Colon (tissue), 2 donors: ENCODE measurements around the gene ZNF674.
A peak's percentile ranks its signal among the peaks of the same experiment; 100 is the strongest.
"Not testable (repeated sequence)": the region's sequence is repeated elsewhere in the genome, so short reads cannot be mapped to it uniquely, and the experiment has no call there.

ENCODE experiments used
- FAIRE-seq: peaks from 2 replicates; lab custom pipeline; 2012; peaks lifted over from hg19 to GRCh38; lab: Jason Lieb, UNC
- donor health status: control.
- donor health status: control.

ZNF674 gene

GRCh38 chrX:46463682-46464081 lies 81.5 kb downstream of the ZNF674 start:
- peak; percentile 43 for FAIRE-seq

DNA sequence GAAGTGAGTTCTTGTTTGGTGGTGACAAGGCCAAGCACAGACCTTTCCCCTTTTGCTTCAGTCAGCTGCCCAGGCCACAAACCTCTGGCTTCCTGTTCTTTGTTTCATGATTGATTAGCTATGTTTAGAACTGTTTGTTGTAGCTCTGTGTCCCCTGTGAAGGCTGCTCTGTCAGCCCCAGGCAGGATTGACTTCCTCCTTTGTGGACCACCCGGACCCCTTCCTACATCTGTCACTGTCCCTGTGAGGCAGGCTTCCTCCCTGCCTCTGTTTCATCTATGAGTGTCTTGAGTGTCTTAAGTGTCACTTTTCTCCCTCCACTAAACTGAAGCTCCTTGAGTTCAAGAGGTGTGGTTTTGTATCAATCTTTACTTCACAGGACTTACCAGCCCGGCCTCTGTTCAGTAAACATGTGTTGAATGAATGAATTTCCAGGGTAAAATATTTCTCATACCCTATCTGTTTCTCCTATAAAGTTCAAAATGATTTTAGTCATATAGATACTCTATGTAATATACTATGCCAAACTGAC lies 83.5 kb downstream of the ZNF674 start:
- FAIRE-seq, result no peak

GRCh38 chrX:46460801-46461659 lies 84.2 kb downstream of the ZNF674 start:
- not testable (repeated sequence) for FAIRE-seq

GRCh38 chrX:46459603-46460002 lies 85.6 kb downstream of the ZNF674 start:
- FAIRE-seq, result no peak

GRCh38 chrX:46456125-46456922 lies 88.9 kb downstream of the ZNF674 start:
- FAIRE-seq, result peak; percentile 98
